DOHH2 (cell line): ENCODE measurements around the gene TCERG1L.

Experiments
- EZH2phosphoT487 ChIP-seq: fragments of 200-600 bp; sonication (generic); IDR thresholded peaks from 2 replicates; pipeline ENCODE4 v1.6.1; 2017; ENCODE audit warnings: borderline replicate concordance, mild to moderate bottlenecking, antibody characterized with exemption, low read length, moderate library complexity, mixed read lengths
- TF ChIP-seq, protein P1 (sequence below): fragments of 200-600 bp; sonication (generic); IDR thresholded peaks from one replicate; pipeline ENCODE4 v1.5.1; 2014; ENCODE audit warnings: antibody characterized with exemption, mild to moderate bottlenecking, low read depth, low read length; ENCODE audit not compliant: poor library complexity, severe bottlenecking

DNA sequence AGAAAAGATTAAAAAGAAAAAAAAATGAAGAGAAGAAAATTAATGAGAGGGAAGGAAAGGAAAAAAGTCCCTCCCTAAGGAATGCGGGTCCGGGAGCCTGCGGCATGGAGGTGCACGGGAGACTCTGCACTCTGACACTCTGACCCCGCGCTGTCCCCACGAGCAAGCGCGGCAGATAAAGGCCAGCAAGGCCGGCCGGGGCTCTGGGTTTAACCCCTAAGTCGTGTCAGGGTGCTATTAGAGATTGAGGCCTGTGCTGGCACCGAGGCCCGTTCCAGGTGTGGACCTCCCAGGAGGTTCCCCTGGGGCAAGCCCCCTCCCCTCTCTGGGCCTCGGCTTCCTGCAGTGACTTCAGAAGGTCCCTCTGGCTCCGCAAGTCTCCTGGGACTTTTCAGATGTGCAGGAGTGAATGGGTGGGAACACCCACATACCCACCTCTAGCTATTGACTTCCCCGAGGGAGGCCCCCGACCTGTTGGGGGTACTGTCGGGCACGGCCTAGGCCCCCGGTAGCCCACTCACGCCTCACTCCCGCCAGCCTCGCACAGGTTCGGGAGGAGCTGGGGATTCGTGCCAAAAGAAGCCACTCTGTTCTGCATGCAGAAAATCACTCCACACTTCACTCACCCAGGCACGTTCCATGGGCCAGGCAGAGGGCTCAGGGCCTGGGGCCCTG, 164.1 kb downstream of the TCERG1L start:
- TF ChIP-seq, protein P1, sequence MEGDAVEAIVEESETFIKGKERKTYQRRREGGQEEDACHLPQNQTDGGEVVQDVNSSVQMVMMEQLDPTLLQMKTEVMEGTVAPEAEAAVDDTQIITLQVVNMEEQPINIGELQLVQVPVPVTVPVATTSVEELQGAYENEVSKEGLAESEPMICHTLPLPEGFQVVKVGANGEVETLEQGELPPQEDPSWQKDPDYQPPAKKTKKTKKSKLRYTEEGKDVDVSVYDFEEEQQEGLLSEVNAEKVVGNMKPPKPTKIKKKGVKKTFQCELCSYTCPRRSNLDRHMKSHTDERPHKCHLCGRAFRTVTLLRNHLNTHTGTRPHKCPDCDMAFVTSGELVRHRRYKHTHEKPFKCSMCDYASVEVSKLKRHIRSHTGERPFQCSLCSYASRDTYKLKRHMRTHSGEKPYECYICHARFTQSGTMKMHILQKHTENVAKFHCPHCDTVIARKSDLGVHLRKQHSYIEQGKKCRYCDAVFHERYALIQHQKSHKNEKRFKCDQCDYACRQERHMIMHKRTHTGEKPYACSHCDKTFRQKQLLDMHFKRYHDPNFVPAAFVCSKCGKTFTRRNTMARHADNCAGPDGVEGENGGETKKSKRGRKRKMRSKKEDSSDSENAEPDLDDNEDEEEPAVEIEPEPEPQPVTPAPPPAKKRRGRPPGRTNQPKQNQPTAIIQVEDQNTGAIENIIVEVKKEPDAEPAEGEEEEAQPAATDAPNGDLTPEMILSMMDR = no peak
- TF ChIP-seq EZH2phosphoT487 = no peak
